GM21447 (cell line): ENCODE results near the gene CLCNKA.
"Not testable (repeated sequence)": the region's sequence is repeated elsewhere in the genome, so short reads cannot be mapped to it uniquely, and the experiment has no call there.

Experiments used
- ATAC-seq: cut with Tn5 transposase; IDR thresholded peaks from one replicate; pipeline ENCODE4 v1.9.1; 2021; ENCODE audit not compliant: unreplicated experiment

Gene CLCNKA

DNA sequence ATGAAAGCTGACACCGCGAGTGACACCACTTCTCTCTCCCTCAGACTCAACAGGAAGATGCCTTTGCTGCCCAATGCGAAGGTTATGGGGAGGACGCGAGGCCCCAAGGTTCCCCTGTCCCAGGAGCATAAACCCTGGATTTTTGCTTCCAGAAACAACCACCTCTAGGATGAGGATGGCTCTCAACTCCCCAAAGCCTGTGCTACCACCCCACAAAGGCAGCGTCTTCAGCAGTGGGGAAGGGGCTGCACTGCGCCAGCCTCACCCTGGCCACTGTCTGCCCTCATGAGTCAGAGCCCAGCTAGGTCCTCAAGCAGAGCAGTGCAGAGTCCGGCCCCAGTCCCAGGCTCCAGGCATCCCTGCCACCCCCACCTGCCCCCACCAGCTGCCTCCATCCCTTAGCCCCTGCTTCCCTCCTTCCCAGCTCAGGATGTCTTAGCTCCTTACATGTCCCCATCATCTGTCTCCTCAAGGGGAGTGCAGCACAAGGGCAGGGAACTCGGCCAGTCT lies 24.7 kb upstream of the CLCNKA start:
- no peak for ATAC-seq

DNA sequence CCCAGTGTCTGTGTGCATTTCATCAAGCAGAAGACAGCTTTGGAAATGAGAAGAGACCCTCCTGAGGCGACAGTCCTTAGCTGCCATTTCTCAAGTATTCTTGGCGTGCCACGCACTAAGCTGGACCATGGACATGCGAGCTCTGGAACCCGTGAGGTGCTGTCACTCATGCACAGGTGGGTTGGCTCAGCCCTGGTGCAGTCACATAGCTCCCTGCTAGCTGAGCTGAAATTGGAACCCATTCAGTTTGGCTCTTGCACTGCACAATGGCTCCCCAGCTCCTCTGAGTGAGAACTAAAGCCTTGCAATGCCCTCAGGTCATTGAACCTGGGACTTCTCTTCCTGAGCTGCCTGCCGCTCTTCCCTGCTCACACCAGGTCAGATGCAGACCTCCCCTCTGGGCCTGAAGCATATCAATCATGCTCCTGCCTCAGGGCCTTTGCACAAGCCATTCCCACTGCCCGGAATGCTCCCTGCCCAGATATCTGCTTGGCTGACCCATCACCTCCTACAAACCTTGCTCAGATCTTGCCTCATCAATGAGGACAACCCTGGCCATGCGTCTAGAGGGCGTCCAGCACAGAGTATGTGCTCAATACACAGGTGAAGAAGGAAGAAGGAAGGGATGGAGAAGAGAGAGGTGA lies 24.1 kb upstream of the CLCNKA start:
- no peak for ATAC-seq

DNA sequence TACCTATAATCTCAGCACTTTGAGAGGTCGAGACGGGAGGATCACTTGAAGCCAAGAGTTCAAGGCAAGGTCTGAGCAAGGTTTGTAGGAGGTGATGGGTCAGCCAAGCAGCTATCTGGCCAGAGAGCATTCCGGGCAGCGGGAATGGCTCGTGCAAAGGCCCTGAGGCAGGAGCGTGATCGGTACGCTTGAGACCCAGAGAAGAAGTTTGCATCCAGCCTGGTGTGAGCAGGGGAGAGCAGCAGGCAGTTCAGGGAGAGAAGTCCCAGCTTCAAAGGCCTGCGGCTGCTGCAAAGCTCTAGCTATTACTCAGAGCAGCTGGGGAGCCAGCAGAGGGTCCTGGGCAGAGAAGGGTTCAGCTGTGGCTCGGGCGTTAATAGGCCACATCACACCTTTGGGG lies 22.9 kb upstream of the CLCNKA start:
- ATAC-seq: no peak

DNA sequence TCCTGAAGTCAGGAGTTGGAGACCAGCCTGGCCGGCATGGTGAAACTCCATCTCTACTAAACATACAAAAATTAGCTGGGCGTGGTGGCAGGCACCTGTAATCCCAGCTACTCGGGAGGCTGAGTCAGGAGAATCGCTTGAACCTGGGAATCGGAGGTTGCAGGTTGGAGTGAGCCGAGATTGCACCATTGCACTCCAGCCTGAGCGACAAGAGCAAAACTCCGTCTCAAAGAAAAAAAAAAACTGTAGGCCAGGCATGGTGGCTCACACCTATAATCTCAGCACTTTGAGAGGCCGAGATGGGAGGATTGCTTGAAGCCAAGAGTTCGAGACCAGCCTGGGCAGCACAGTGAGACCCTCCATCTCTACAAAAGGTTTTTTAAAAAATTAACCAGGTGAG lies 20.6 kb upstream of the CLCNKA start:
- ATAC-seq: not testable (repeated sequence)

DNA sequence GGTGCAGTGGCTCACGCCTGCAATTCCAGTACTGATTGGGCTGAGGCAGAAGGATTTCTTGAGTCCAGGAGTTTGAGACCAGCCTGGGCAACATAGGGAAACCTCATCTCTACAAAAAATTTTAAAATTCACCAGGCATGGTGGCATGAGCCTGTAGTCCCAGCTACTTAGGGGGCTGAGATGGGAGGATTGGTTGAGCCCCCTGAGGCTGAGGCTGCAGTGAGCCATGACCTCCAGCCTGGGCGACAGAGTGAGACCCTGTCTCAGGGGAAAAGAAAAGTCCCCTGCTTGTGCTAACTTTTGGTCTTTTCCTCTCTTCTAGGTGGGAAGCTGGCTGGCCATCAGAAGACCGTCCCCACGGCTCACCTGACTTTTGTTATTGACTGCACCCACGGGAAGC lies 16.2 kb upstream of the CLCNKA start:
- ATAC-seq: no peak

DNA sequence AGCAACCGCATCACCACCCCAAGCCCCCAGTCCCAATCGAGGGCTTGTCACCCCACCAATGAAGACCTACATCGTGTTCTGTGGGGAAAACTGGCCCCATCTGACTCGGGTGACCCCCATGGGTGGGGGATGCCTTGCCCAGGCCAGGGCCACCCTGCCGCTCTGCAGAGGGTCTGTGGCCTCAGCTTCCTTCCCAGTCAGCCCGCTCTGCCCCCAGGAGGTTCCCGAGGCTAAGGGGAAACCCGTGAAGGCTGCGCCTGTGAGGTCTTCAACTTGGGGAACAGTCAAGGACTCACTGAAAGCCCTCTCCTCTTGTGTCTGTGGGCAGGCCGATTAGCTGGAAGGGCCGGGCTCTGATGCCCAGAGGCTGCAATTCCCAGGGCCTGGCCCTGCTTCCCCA lies 15.8 kb upstream of the CLCNKA start:
- ATAC-seq: no peak

DNA sequence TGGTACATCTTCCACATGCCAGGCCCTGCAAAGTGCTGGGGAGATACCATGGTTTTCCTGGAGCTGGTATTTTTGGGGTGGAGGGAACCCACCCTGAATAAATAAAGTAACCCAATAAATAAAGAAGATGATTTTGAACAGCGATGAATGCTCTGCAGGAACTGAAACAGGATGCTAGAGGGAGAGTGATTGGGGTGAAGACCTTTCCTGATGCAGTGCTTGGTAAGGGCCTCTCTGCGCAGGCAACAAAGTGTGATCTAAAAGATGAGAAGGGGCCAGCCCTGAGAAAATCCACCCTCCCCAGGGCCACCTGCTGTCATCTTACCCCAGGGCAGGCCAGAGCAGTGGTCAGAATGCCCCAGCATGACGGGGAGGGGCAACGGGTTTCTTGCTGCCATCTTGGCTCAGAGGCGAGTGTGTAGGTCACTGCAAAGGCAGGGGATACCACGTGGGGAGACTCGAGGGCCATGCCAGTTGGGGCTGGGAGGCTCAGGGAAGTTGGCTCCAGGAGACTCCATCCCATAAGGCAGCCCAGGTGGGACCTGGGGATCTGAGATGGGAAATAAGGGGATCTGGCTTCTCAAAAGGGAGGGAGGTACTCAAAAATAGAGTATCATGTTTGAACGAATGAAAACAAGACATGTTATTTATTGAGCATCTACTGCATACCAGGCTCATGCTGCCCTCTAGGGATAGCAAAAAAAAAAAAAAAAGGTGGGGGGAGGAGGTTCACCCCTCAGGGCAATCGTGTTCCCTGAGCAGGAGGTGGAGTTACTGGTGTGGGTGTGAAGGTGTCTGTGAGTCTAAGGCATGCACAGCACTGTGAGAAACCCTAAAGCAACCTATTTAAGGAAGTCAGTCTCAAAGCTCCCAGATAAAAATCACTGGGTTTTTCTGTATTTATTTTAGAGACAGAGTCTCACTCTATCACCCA lies 15.0 kb upstream of the CLCNKA start:
- ATAC-seq: no peak

DNA sequence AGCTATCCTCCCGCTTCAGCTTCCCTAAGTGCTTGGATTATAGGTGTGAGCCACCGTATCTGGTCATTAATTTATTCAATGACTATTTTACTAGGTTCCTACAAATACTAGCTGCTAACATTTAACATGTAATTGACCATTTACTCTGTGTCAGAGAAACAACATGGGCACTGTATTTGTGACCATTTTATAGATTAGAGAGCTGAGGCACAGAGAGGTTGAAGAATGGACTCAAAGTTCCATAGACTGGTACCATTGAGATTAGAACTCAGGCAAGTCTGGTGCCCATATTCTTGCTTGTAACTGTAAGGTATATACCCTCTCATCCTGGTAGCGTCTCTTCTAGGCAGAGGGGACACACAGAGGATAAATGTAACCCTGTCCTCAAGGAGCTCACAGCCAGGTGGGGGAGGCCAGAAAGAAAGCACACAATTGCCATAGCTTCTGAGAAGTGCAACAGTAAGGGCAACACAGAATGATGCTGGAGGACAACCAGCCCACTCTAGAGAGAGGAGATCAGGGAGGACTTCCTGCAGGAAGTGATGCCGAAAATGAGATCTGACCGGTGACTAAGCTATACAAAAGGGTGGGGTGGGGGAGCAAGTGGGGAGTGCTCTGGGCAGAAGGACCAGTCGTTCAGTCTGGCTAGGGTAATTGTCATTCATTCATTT lies 14.0 kb upstream of the CLCNKA start:
- ATAC-seq: no peak

DNA sequence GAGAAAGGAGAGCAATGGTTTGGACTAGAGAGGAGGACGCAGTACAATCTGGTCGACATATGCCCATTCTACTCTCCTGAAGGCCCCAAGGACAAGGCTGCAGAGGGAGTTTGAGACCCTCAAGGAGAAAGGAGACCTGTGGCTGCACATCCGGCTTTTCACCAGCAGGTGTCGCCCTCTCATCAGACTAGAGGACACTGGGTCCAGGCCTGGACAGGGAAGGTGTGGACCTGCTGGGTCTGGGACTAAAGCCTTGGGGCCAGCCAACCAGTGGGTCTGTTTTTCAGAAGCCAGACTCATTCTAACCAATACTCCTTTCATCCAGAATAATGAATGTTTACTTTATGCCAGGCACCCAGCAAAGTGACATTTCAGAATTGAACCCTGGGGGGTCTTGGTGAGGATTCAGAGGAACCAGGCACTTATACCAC lies 12.8 kb upstream of the CLCNKA start:
- ATAC-seq: no peak

DNA sequence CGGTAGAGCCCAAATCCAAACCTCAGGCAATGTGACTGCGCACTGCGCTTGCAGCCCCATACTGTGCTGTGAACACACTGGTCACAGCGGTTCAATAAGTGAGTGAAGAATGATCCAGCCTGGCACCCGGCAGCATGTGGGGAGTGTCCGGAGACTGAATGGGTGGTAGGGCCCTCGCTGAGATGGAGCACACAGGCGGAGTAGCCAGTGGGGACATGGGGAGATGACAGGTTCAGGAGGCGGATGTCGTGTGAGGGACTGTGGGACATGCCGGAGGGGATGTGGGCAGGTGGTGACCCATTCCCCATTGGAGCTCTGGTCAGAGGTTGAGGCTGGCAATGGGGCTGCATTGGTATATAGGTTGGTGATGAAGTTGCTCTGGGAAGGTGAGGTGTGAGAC lies 12.2 kb upstream of the CLCNKA start:
- ATAC-seq: no peak

DNA sequence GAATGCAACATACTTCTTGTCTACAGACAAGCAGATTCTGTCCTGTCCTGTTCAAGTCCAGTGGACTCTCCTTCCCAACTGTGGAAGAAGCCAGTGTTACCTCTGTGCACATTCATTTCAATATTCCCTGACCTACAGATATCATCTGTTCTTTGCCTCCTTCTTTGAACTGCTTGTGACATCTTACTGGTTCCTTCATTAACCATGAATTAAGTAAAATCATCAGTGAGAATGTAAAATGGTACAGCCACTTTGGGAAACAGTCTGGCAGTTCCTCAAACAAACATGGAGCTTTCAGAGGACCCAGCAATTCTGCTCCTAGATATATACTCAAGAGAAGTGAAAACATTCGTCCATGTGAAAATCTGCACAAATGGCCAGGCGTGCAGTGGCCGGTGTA lies 11.0 kb upstream of the CLCNKA start:
- no peak for ATAC-seq

DNA sequence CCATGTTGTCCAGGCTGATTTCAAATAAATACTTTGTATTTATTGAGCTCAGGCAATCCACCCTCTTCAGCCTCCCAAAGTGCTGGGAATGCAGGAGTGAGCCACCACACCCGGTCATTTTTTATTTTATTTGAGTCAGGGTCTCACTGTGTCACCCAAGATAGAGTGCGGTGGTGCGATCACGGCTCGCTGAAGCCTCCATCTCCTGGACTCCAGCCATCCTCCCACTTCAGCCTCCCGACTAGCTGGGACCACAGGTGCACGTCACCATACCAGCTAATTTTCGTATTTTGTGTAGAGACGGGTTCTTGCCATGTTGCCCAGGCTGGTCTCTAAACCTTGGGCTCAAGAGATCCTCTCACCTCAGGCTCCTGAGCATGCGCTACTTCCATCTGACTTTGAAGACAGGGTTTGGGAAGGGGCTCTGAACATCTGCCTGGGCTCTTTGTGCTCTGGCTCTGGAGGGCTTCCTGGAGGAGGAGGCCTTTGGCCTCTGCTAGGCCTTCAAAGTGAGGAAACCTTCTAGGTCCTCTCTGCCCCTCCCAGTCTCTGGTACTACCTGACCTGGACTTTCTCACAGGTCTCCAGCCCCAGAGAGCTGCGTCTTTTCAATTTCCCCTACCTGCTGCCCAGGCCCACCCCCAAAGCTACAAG lies 9.8 kb upstream of the CLCNKA start:
- ATAC-seq: no peak

DNA sequence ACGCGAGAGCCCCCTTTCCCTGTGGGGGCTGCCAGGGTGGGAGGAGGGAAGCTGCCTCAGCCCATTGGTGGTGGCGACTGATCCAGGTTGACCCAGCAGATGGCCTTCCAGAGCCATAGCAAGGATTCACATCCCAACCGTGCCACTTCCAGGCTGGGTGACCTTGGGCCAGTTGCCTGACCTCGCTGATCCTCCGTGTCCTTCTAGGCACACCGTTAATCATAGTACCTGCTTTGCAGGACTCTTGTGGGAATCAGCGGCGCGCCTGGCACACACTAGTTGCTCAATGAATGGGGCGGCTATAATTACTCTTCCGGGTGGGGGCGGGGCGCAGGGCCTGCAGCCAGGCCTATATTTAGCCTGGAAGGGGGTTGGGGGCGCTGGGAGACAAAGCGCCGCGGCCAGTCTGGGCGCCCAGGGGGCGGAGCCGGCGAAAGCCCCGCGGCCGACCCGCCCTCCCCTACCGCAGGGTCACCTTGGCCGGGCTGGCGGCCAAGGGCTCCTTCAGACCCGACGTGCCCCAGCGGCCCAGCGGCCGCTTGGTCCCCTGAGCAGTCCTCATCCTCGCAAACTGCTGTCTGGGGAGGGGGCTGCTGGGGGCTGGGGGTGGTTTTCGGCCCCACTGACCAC lies 9.1 kb upstream of the CLCNKA start:
- ATAC-seq: no peak

DNA sequence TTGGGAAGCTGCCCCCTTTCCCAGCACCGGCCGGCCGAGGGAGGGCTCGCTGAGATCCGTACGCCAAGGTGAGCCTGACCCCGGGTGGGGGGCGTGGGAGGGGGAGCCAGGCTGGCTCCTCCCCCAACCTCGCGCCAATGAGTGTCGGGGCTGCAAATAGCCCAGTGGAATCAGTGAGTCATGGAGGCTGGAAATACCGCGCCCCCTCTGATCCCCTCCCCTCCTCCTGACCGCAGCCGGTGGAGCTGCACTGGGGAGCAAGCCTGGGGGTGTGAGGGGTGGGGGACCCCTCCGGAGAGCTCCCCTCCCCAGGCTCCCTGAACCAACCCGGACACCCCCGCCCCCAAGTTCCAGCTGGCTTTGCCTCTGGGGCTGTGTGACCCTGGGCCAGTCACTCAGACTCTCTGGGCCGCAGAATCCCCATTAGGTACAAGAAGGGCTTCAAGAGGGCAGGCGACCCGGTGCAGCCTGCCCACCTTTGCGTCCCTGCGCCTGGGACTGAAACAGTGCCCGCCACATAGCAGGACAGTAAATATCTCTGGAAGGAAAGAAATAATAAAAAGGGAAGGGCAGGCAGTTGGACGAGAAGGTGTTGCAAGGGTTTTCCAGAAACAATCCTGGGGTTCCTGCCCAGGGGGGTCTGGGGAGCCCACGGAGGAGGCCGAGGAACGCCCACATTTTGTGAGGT lies 8.5 kb upstream of the CLCNKA start:
- no peak for ATAC-seq

DNA sequence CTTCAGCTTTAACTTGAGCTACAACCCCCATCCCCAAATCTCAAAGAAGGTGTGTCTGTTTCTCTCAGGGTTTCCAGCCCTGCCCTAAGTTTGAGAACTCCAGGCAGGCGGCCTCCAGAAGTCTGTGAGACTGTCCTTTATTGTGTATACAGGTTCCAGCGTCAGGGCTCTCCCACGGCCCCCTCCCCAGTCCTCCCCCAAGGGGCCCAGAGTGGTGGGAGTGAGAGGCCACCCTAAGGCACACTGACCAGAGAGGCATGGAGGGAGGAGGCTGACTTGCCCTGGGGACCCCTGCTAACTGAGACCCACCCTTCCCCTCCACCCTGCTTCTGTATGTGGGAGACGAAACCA lies 8.0 kb upstream of the CLCNKA start:
- no peak for ATAC-seq

DNA sequence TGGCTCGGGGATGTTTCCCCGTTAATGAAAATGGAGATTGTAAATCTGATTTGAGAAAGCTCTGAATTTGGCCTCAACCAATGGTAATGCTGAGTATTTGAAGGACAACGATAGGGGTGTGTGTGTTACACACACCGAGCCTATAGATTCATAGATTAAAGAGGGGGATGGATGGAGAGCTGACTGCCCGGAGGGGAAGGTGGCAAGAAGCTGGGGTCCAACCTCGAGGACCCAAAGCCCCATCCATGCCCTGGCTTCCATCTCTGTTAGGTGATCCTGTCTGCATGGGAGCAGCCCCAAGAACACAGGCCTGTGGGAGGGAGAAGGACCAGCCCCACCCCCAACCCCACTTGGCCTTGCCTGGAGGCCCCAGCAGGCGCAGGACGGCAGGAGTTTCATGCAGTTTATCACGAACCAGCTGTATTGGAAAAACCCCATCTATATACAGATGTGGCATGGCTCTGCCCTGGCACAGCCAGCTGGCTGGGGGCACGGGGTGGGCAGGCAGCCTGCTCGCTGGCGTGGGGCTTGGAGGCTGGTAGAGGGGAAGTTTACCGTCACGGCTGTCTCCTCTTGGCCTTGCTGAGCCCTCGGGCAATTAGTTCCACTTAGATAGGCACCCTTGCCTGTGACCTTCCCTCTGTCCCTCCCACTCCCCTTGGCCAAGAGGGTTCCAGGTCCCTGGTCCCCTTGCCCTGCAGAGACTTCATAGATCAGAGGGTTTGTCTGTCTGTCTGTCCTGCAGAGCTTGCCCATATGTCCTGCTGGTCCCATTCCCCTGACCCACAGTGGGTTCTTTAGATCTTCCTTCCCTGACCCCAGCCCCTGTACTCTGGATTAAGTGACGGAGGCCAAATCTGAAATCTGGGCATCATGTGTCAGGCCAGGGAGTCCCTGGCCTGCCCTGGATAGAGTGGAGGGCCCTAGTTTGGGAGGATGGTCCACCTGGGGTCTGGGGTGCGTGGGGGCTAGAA lies 7.0 kb upstream of the CLCNKA start:
- no peak for ATAC-seq

DNA sequence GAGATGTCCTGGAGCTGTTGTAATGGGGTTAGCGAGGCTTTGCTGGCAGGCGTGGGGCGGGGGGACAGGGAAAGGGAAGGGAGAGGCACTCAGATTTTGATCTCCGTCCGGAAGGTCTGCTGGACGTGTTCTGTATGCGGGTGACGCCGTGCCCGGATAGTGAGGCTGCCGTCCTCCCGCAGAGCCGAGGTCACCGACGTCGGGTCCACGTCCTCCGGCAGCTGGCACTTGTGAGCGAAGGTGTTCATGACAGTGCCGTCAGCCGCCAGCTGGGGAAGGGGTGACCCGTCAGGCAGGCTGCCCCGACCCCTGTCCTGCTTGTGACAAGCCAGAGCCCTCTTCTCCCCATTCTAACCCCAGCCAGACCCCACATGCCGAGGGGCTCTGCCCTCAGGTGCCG lies 6.3 kb upstream of the CLCNKA start:
- ATAC-seq: no peak

DNA sequence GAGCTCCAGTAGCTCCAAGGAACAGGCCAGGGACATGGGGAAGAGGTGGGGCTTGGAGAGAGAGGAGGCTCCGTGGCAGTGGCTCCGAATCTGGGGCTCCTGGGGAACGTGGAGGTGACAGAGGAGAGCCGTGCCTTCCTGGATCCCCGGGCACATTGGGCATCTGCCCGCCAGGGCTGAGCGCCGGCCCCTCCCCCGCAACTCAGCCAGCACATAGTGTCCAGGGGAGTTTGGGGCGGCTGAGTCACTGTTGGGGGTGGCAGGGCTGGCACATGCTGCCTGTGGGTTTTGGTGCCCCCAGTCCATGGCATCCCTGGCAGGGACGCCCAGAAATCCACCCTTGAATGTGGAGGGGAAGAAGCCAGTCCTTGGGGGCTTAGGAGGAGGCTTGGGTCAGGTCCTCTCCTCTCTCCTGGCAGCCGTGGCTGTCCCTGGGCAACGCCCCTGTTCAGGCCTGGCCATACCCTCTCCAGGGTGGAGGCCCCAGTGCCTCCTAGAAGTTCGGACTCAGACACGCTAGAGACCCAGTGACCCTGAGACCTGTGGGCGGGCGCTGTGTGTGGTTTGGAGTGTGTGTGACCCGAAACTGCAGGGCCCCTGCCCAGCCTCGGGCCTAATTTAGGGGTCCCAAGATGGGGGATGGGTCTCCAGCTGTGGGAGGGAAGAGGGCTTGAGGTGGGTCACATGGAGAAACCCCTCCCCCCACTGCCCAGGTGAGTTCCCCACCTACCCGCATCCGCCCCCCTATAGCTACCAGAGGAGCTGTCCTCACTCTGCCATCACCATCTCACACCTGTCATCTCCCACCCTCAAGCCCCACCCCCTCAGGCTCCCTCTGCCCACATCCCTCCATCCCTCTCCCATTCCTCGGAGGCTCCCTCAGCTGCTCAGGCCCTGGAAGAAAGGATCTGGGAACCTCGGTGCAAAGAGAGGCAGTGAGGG lies 5.6 kb upstream of the CLCNKA start:
- no peak for ATAC-seq
